Choroid plexus epithelial cell (primary cell): ENCODE data around the gene HOXA3.

Source experiments
- DNase-seq: peaks from one replicate; pipeline ENCODE4 v3.0.0-alpha.2; 2010; ENCODE audit warnings: low read depth
- H3K4me3 ChIP-seq: 2 replicates; pipeline ENCODE4 v1.5.1; 2011; ENCODE audit warnings: low read depth, mild to moderate bottlenecking, control low read depth, low read length, moderate library complexity
- TF ChIP-seq, protein P1 (sequence below): conservative IDR thresholded peaks from 2 replicates; pipeline ENCODE4 v1.5.1; 2011; ENCODE audit warnings: low read depth, mild to moderate bottlenecking, control low read depth, inconsistent platforms, low read length, moderate library complexity

Gene HOXA3

DNA sequence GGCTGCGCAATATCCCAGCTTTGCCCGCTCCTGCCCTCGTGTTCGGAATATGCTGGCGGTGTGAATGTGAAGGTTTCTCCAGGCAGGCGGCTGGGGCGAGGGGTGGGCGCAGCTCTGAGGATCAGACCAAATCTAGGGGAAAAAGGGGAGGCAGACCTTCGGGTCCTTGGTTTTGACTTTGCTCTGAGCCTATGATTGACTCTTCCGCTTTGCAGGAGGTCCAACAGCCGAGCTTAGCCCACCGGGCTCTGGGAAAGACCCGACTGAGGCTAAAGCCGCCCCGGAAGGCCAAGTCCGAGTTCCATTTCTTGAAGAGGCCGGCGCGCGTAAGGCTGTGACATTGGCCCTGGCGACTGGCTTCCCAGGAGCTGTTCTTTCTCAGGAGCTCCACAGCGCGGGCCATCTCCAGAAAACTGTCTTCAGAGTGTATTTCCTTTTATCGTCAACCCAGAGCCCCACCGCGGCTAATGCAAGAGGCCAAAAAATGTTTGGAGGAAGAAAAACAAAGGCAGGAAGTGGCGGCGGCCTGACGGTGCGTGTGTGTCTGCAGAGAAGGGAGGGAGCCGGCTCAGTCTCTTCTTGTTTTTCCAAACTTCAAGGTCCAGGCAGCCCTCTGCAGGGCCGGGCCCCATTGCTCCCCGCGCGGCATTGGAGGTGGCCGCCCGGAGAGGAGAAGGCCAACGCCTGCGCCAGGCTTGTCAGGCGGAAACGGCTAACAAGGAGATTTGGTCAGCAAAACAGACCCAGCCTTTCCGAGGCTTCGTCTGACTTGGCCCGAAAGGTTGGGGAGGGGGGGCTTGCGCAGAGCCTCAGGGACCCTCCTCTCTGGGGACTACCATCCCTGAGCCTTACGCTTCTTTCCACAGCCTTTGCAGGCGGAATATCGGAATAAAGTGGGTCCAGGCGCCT, 36.3 kb upstream of the HOXA3 start:
- TF ChIP-seq, protein P1, sequence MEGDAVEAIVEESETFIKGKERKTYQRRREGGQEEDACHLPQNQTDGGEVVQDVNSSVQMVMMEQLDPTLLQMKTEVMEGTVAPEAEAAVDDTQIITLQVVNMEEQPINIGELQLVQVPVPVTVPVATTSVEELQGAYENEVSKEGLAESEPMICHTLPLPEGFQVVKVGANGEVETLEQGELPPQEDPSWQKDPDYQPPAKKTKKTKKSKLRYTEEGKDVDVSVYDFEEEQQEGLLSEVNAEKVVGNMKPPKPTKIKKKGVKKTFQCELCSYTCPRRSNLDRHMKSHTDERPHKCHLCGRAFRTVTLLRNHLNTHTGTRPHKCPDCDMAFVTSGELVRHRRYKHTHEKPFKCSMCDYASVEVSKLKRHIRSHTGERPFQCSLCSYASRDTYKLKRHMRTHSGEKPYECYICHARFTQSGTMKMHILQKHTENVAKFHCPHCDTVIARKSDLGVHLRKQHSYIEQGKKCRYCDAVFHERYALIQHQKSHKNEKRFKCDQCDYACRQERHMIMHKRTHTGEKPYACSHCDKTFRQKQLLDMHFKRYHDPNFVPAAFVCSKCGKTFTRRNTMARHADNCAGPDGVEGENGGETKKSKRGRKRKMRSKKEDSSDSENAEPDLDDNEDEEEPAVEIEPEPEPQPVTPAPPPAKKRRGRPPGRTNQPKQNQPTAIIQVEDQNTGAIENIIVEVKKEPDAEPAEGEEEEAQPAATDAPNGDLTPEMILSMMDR: no peak
- H3K4me3 ChIP-seq: no peak overlapping the region
- no peak for DNase-seq

DNA sequence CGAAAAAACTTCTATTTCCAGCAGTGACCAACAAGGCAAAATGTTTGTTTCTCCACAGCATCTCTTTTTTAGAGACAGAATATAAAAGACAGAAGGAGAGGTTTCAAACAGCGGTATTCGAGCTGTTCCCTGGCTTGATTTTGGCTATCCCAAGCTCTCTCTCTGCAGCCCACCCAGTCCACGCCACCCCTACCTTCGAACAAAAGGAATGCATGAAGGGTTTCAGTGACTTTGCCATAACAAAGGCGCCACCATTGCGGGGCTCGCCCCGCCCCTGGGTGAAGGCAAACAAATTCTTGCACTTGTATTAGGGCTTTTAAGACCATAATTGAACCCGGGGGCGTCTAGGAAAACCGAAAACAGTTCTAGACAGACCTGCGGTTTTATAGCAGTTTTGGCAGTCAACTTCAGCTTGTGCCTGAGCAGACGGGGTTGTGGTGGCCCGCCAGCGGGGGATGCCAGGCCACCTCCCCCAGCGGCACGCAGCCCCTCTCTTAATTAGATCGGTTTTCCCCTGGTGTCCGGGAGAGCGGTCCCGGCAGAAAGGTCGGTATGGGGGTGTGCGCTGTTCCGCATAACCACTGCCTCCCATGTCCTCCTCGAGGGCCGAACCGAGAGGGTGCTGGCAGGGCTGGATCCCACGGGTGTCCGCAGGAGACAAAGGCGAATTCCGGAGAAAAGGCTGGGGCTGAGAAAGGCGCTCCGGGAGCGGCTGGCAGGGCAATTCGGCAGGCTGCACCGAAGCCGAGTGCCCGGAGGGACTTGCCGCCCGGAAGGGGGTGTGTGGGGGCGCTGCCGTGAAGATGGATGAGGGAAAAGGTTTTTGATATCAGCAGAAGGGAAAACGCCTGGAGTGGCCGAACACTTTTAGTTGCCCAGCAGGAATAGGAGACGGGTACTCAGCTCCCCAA, 35.3 kb upstream of the HOXA3 start:
- H3K4me3 ChIP-seq: no peak overlapping the region
- TF ChIP-seq, protein P1: no peak
- no peak for DNase-seq

DNA sequence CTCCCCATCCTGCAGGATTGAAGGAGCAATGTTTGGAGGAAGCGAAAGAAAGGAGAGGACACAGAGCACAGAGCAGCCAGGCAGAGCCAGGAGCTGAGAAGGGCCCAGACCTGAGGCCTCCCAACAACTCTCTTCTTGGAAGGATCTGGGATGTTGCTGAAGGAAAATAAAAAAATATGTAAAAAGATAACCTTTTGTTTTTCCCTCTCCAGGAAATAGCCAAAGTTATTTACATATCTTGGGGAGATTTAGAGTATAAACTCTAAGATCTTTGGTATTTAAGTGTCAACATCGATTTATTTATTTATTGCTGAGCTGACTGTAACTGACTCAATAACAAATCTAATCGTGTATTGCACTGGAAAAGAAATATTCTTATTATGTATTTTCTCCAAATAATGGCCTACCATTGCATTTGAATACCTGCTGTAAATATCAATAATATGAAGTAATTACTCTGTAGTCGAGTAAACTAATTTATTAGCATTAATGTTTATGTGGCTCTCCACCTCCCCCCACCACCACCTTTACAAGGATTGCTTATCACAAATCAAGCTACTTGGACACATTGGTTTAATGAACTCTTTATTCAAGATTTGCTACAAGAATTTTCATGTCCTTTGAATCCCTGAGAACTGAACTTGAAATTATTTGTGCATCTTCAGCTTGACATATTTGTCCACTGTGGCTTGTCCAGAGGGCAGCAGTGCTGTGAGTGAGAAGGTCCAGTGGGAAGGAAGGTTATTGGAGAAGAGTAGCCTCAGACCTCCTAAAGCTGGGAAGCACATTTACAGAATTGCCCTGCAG, 34.5 kb upstream of the HOXA3 start:
- DNase-seq: no peak
- TF ChIP-seq, protein P1: no peak

DNA sequence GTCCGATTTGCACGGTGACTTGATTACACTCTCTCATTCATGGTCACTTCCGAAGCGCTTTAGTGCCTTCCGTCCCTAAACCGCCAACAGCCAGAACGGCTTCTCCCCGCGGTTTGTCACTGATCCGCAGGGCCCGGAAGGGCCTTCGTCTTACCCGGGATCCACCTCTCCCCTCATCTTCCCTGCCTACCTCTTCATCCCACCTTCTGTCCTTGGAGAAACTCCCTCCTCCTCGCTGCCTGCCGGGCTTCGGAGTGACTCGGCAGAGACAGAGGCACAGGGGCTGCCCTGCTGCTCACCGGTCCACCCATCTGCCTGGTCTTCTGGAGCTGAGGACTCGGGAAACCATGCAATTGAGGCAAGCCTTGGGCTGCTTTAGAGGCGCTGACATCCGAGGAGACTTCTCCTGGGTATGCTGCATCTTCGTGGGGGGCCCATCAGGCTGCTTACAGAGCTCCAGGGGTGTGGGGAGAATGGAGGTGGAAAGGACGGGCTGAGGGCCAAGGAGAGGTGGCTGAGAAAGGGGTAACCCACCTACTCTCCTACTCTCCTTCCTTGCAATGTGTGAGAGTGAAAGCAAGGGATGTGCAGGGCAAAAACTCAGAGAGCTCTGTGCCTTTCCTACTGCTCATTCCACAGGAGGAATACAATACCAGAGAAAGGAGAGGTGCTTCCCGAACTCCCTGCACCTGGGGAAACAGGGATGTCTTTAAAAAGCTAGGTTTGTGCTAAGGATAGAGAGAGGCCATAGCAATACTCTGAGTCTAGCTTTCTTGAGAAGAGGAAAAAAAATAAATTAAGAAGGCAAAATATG, 33.7 kb upstream of the HOXA3 start:
- no peak overlapping the region for H3K4me3 ChIP-seq
- DNase-seq: no peak

More for the DNA sequence above, 34.5 kb upstream of the HOXA3 start:
- no peak overlapping the region for H3K4me3 ChIP-seq

DNA sequence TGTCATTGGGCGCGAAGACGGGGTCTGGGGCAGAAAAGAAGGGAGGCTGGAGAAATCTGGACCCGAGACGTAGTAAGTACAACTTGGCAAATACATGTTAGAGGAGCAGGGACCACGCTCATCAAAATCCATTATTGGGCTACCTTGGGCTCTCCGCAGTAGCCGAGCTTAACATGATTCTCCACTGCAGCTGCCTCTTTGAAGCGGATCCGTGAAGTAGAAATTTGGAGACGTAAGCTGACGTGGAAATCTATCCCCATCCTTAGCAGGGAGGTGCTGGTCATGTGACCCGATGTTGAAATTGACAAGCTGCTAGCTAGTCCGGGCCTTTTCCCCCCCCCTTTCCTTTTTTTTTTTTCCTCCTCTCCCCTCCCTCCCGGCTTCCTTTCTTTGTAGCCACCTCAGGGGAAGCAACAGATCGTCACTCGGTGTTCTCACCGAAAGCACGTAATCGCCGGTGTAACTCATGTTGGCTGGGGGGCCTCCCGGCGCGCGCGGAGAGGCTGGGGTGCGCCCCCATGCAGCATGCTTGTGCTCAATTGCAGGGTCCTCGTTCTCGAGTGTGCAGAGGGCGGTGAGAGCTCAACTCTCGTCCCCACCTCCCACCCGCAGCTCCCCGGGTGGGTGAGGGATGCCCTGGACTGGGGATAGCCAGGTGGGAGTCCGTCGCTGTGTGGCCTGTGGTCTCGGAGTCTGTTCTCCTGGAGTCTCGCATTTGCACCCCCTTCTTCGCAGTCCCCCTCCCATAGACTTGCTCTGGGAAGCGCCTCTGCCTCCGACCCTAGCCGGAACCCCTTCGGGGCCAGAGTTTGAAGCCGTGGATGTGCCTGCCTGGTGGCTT, 32.9 kb upstream of the HOXA3 start, which contains the start of gene HOXA11:
Gene HOXA11 (minus strand): TSS at position 220 of the 841 bp plus-strand sequence. CDS start 88 bp downstream, at position 132.
- TF ChIP-seq, protein P1: no peak
- DNase-seq: no peak

More for the DNA sequence above, 33.7 kb upstream of the HOXA3 start:
- TF ChIP-seq, protein P1: no peak

More for the DNA sequence above, 32.9 kb upstream of the HOXA3 start, which contains the start of gene HOXA11:
- H3K4me3 ChIP-seq: peak within 1 kb of the TSS; percentile 14
